CD8-positive, alpha-beta memory T cell (primary cell): ENCODE results near the gene GNPDA1. TPM values are rescaled to one million over a fixed set of nuclear protein-coding genes. Genes with fewer than 3 reads are reported as not detected.
A peak's percentile ranks its signal among the peaks of the same experiment; 100 is the strongest.

Experiments
- CTCF ChIA-PET: fragments of 350-600 bp; sonication (Branson Sonifier 250); formaldehyde crosslinking; loops from one replicate; lab custom pipeline; 2021; ENCODE audit warnings: antibody characterized with exemption; lab: Charles Lee
- POLR2A ChIA-PET: fragments of 350-600 bp; sonication (Branson Sonifier 250); formaldehyde crosslinking; loops from one replicate; lab custom pipeline; 2021; ENCODE audit warnings: antibody characterized with exemption; lab: Charles Lee
- DNase-seq, 5 donors: peaks; one replicate each; pipeline versions ENCODE4 v3.0.0 to v3.0.0-alpha.2; 2020 to 2022; ENCODE audit warnings: mixed read lengths in 1 of 5
- H3K27ac ChIP-seq: one replicate; pipeline ENCODE4 v1.7.0; 2013; ENCODE audit warnings: low read depth, mild to moderate bottlenecking, low read length, moderate library complexity
- H3K27me3 ChIP-seq: 2 replicates; pipeline ENCODE4 v1.7.0; 2013; ENCODE audit warnings: low read length, mild to moderate bottlenecking; ENCODE audit not compliant: insufficient read depth, poor library complexity, severe bottlenecking
- H3K36me3 ChIP-seq: 2 replicates; pipeline ENCODE4 v1.7.0; 2013; ENCODE audit warnings: mild to moderate bottlenecking, low read length, moderate library complexity; ENCODE audit not compliant: insufficient read depth
- H3K4me1 ChIP-seq: 2 replicates; pipeline ENCODE4 v1.7.0; 2013; ENCODE audit warnings: mild to moderate bottlenecking, low read length, moderate library complexity; ENCODE audit not compliant: insufficient read depth
- H3K4me3 ChIP-seq: 2 replicates; pipeline ENCODE4 v1.7.0; 2013; ENCODE audit warnings: mild to moderate bottlenecking, low read length
- H3K9me3 ChIP-seq: 2 replicates; pipeline ENCODE4 v1.7.0; 2013; ENCODE audit warnings: mild to moderate bottlenecking, low read length
- H3K27ac Mint-ChIP-seq, 8 donors: one replicate each; pipeline ENCODE4 v1.8.0; 2020 to 2021; ENCODE audit warnings: mixed read lengths in 8 of 8, mild to moderate bottlenecking in 6 of 8, inconsistent platforms in 3 of 8, moderate library complexity in 3 of 8
- H3K27me3 Mint-ChIP-seq, 2 donors: one replicate each; pipeline ENCODE4 v1.8.0; 2020 to 2021; ENCODE audit warnings: mixed read lengths in 2 of 2, mild to moderate bottlenecking in 1 of 2, moderate library complexity in 1 of 2
- H3K36me3 Mint-ChIP-seq, 3 donors: one replicate each; pipeline ENCODE4 v1.8.0; 2020 to 2021; ENCODE audit warnings: mixed read lengths in 3 of 3, inconsistent platforms in 1 of 3, mild to moderate bottlenecking in 1 of 3
- H3K4me1 Mint-ChIP-seq, 3 donors: one replicate each; pipeline ENCODE4 v1.8.0; 2020 to 2021; ENCODE audit warnings: mixed read lengths in 3 of 3, inconsistent platforms in 1 of 3, mild to moderate bottlenecking in 1 of 3
- H3K4me3 Mint-ChIP-seq, 7 donors: one replicate each; pipeline ENCODE4 v1.8.0; 2020 to 2021; ENCODE audit warnings: mixed read lengths in 7 of 7, mild to moderate bottlenecking in 6 of 7, moderate library complexity in 4 of 7, inconsistent platforms in 2 of 7
- H3K9me3 Mint-ChIP-seq, 5 donors: one replicate each; pipeline ENCODE4 v1.8.0; 2020 to 2022; ENCODE audit warnings: mixed read lengths in 5 of 5, mild to moderate bottlenecking in 3 of 5, moderate library complexity in 2 of 5, inconsistent platforms in 1 of 5
- polyA plus RNA-seq: library from polyadenylated mRNA; unstranded; fragments of 300-500 nt; fragmentation: Illumina TruSeq; gene quantifications from one replicate; pipeline ENCODE4 v1.2.3, GENCODE V29; 2021
- total RNA-seq, 2 experiments: library from RNA; stranded (reverse); gene quantifications; one replicate each; pipeline ENCODE4 v1.2.3, GENCODE V29; 2021

Gene GNPDA1
- total and polyA plus RNA-seq, 3 experiments from 2014 or later = 32.5 to 70.0 (median 62.4) TPM

- CTCF ChIA-PET = interaction anchor here (1.0 to 10.1 kb wide), 3 partner anchors 49 to 126 kb away, joined by 4 to 102 read pairs (median 4); partner anchors contain the start of gene RNF14
Observed at GRCh38 chr5:142017832-142018427, 5.1 kb upstream of the GNPDA1 start.

GRCh38 chr5:142016556-142016955 lies 3.7 kb upstream of the GNPDA1 start:
- ChIA-PET CTCF (interaction anchor here (0.6 to 10.1 kb wide), 15 partner anchors 9 to 324 kb away, joined by 3 to 102 read pairs (median 5); partner anchors contain the start of genes NDFIP1 and RNF14), POLR2A (interaction anchor here (0.7 to 2.7 kb wide), 3 partner anchors 9 to 93 kb away, joined by 4 to 15 read pairs (median 6); partner anchors contain the start of gene NDFIP1)
- Mint-ChIP-seq H3K9me3 (no peaks in the 10 kb centered on the region), H3K27ac (peak overlapping the region; percentile 66 to 99 (median 90)), H3K4me1 (peaks cover 63 to 80% (median 78%) of the 10 kb centered on the region in 3 donors), H3K27me3 (no peaks in the 10 kb centered on the region), H3K36me3 (no peaks in the 10 kb centered on the region), H3K4me3 (peak overlapping the region; percentile 8 to 86 (median 52))
- peak in 2 of 5 donors; percentile 7 to 54 for DNase-seq
- no peaks in the 10 kb centered on the region for H3K27me3 ChIP-seq
- no peaks in the 10 kb centered on the region for H3K36me3 ChIP-seq
- H3K27ac ChIP-seq = peak overlapping the region; percentile 8
- peaks cover 66% of the 10 kb centered on the region for H3K4me1 ChIP-seq
- H3K4me3 ChIP-seq = no peak overlapping the region
- no peaks in the 10 kb centered on the region for H3K9me3 ChIP-seq

More at GRCh38 chr5:142017832-142018427, 5.1 kb upstream of the GNPDA1 start:
- no peak for DNase-seq
- Mint-ChIP-seq H3K27ac (peak overlapping the region; percentile 46 to 97 (median 76)), H3K4me1 (peaks cover 55 to 69% (median 68%) of the 10 kb centered on the region in 3 donors), H3K27me3 (no peaks in the 10 kb centered on the region), H3K36me3 (no peaks in the 10 kb centered on the region), H3K9me3 (no peaks in the 10 kb centered on the region), H3K4me3 (peak overlapping the region in 4 of 7 donors; percentile 15 to 73 (median 27))
- Histone ChIP-seq H3K9me3 (no peaks in the 10 kb centered on the region), H3K4me3 (no peak overlapping the region), H3K27ac (no peak overlapping the region), H3K4me1 (peaks cover 57% of the 10 kb centered on the region), H3K36me3 (no peaks in the 10 kb centered on the region), H3K27me3 (no peaks in the 10 kb centered on the region)
- POLR2A ChIA-PET = interaction anchor here (0.7 kb wide), 1 partner anchor 335 kb away, joined by 4 read pairs; no protein-coding TSS in a partner anchor

- H3K27ac ChIP-seq = peak overlapping the region; percentile 8
- H3K4me1 Mint-ChIP-seq = peaks cover 63 to 81% (median 81%) of the 10 kb centered on the region in 3 donors
- ChIA-PET POLR2A (interaction anchor here (2.0 to 2.7 kb wide), 2 partner anchors 9 to 94 kb away, joined by 6 to 15 read pairs; partner anchors contain the start of gene NDFIP1), CTCF (interaction anchor here (0.6 to 10.1 kb wide), 20 partner anchors 9 to 324 kb away, joined by 3 to 102 read pairs (median 4); partner anchors contain the start of genes NDFIP1 and RNF14)
- H3K9me3 Mint-ChIP-seq = no peaks in the 10 kb centered on the region
- peak overlapping the region; percentile 86 to 99 (median 90) for H3K27ac Mint-ChIP-seq
- H3K4me3 ChIP-seq = peak overlapping the region; percentile 6
- peaks cover 68% of the 10 kb centered on the region for H3K4me1 ChIP-seq
- no peaks in the 10 kb centered on the region for H3K9me3 ChIP-seq
- DNase-seq = peak in 4 of 5 donors; percentile 16 to 58 (median 44)
- H3K4me3 Mint-ChIP-seq = peak overlapping the region; percentile 49 to 86 (median 58)
- no peaks in the 10 kb centered on the region for H3K27me3 ChIP-seq
- H3K36me3 ChIP-seq = no peaks in the 10 kb centered on the region
- H3K27me3 Mint-ChIP-seq = no peaks in the 10 kb centered on the region
- peaks cover 0 to 1% (median 0%) of the 10 kb centered on the region in 3 donors for H3K36me3 Mint-ChIP-seq
Observed at GRCh38 chr5:142015781-142016533, 3.1 kb upstream of the GNPDA1 start.

GRCh38 chr5:142014911-142015584 lies 2.2 kb upstream of the GNPDA1 start:
- Mint-ChIP-seq H3K27me3 (no peaks in the 10 kb centered on the region), H3K27ac (peak overlapping the region; percentile 86 to 99 (median 90)), H3K4me3 (peak overlapping the region; percentile 49 to 82 (median 58)), H3K9me3 (no peaks in the 10 kb centered on the region), H3K4me1 (peaks cover 61 to 77% (median 75%) of the 10 kb centered on the region in 3 donors), H3K36me3 (peaks cover 0 to 1% (median 0%) of the 10 kb centered on the region in 3 donors)
- Histone ChIP-seq H3K9me3 (no peaks in the 10 kb centered on the region), H3K27ac (peak overlapping the region; percentile 8), H3K27me3 (no peaks in the 10 kb centered on the region), H3K4me1 (peaks cover 68% of the 10 kb centered on the region), H3K4me3 (peak overlapping the region; percentile 6), H3K36me3 (no peaks in the 10 kb centered on the region)
- peak in 3 of 5 donors; percentile 18 to 55 (median 50) for DNase-seq
- POLR2A ChIA-PET = interaction anchor here (2.0 to 2.7 kb wide), 2 partner anchors 10 to 94 kb away, joined by 6 to 15 read pairs; partner anchors contain the start of gene NDFIP1
- CTCF ChIA-PET = interaction anchor here (0.6 to 10.1 kb wide), 19 partner anchors 10 to 323 kb away, joined by 3 to 102 read pairs (median 4); partner anchors contain the start of genes NDFIP1, RNF14 and SPRY4

- Mint-ChIP-seq H3K4me3 (peak overlapping the region; percentile 82 to 94 (median 89)), H3K4me1 (peaks cover 62 to 77% (median 69%) of the 10 kb centered on the region in 3 donors), H3K27me3 (no peaks in the 10 kb centered on the region), H3K27ac (peak overlapping the region; percentile 50 to 97 (median 88)), H3K9me3 (no peaks in the 10 kb centered on the region), H3K36me3 (peaks cover 0 to 6% (median 3%) of the 10 kb centered on the region in 3 donors)
- ChIA-PET CTCF (interaction anchor here (0.6 to 10.1 kb wide), 15 partner anchors 18 to 322 kb away, joined by 3 to 102 read pairs (median 4); partner anchors contain the start of genes NDFIP1 and RNF14), POLR2A (interaction anchor here (0.6 to 2.7 kb wide), 5 partner anchors 13 to 129 kb away, joined by 3 to 15 read pairs (median 5); partner anchors contain the start of gene NDFIP1)
- Histone ChIP-seq H3K4me3 (no peak overlapping the region), H3K36me3 (no peaks in the 10 kb centered on the region), H3K27ac (peak overlapping the region; percentile 67), H3K9me3 (no peaks in the 10 kb centered on the region), H3K27me3 (no peaks in the 10 kb centered on the region), H3K4me1 (peaks cover 68% of the 10 kb centered on the region)
- DNase-seq = no peak
Observed at GRCh38 chr5:142013734-142014521, 1.1 kb upstream of the GNPDA1 start.

- Mint-ChIP-seq H3K4me3 (peak overlapping the region; percentile 83 to 94 (median 85)), H3K9me3 (no peaks in the 10 kb centered on the region), H3K27ac (peak overlapping the region in 7 of 8 donors; percentile 66 to 89 (median 85)), H3K36me3 (peaks cover 0 to 15% (median 7%) of the 10 kb centered on the region in 3 donors), H3K4me1 (peaks cover 55 to 73% (median 63%) of the 10 kb centered on the region in 3 donors), H3K27me3 (no peaks in the 10 kb centered on the region)
- POLR2A ChIA-PET = interaction anchor here (0.6 to 1.8 kb wide), 4 partner anchors 9 to 42 kb away, joined by 3 to 5 read pairs (median 4); no protein-coding TSS in a partner anchor
- no peaks in the 10 kb centered on the region for H3K36me3 ChIP-seq
- peak overlapping the region; percentile 64 for H3K27ac ChIP-seq
- H3K4me3 ChIP-seq = peak overlapping the region; percentile 82
- no peaks in the 10 kb centered on the region for H3K27me3 ChIP-seq
- no peaks in the 10 kb centered on the region for H3K9me3 ChIP-seq
- CTCF ChIA-PET = interaction anchor here (0.7 to 10.1 kb wide), 15 partner anchors 12 to 686 kb away, joined by 3 to 102 read pairs (median 5); partner anchors contain the start of genes NDFIP1 and RNF14
- DNase-seq = peak in 2 of 5 donors; percentile 26 to 40
- peaks cover 62% of the 10 kb centered on the region for H3K4me1 ChIP-seq
Observed at GRCh38 chr5:142012186-142012785, 541 bp downstream of the GNPDA1 start.
